Activated CD8-positive, alpha-beta T cell treated with anti-CD3 and anti-CD28 coated beads for 36 hours (primary cell): ENCODE results near the gene L3MBTL4. TPM values are rescaled to one million over a fixed set of nuclear protein-coding genes. Genes with fewer than 3 reads are reported as not detected.

ENCODE experiments used
- ATAC-seq: fragments of 200-7000 bp; cut with Tn5 transposase; one replicate; pipeline ENCODE4 v1.10.0; 2021; ENCODE audit warnings: mild to moderate bottlenecking, moderate library complexity
- CTCF ChIA-PET: fragments of 350-600 bp; sonication (Branson Sonifier 250); formaldehyde crosslinking; loops from one replicate; lab custom pipeline; 2021; ENCODE audit warnings: antibody characterized with exemption; lab: Charles Lee
- POLR2A ChIA-PET: fragments of 350-600 bp; sonication (Branson Sonifier 250); formaldehyde crosslinking; loops from one replicate; lab custom pipeline; 2021; ENCODE audit warnings: antibody characterized with exemption; lab: Charles Lee
- DNase-seq: peaks from one replicate; pipeline ENCODE4 v3.0.0-alpha.2; 2020
- H3K27ac Mint-ChIP-seq: one replicate; pipeline ENCODE4 v1.8.0; 2021; ENCODE audit warnings: mild to moderate bottlenecking, mixed read lengths
- H3K27me3 Mint-ChIP-seq: one replicate; pipeline ENCODE4 v1.8.0; 2021; ENCODE audit warnings: mixed read lengths
- H3K36me3 Mint-ChIP-seq: one replicate; pipeline ENCODE4 v1.8.0; 2021; ENCODE audit warnings: low read depth, mixed read lengths
- H3K4me1 Mint-ChIP-seq: one replicate; pipeline ENCODE4 v1.8.0; 2021; ENCODE audit warnings: low read depth, mixed read lengths
- H3K4me3 Mint-ChIP-seq: one replicate; pipeline ENCODE4 v1.8.0; 2021; ENCODE audit warnings: mild to moderate bottlenecking, moderate library complexity, mixed read lengths
- H3K9me3 Mint-ChIP-seq: one replicate; pipeline ENCODE4 v1.8.0; 2021; ENCODE audit warnings: mixed read lengths
- intact Hi-C: fragments of 100-400 bp; cut with micrococcal nuclease; formaldehyde crosslinking; loops from one replicate; pipeline ENCODE4 v1.10.0; 2022
- microRNA-seq: library from miRNA; unstranded; fragments of <30 nt; microRNA quantifications from one replicate; pipeline ENCODE4 v1.2.0, GENCODE V29; 2022; ENCODE audit warnings: borderline microRNAs expressed, borderline replicate concordance
- total RNA-seq, 2 experiments: library from RNA; stranded (reverse); gene quantifications; one replicate each; pipeline ENCODE4 v1.2.3, GENCODE V29; 2021
- TF ChIP-seq, protein P1 (sequence below): fragments of 200-600 bp; IDR thresholded peaks from one replicate; pipeline ENCODE4 v1.8.0; 2022; ENCODE audit warnings: antibody characterized with exemption, mild to moderate bottlenecking

L3MBTL4 gene
- total RNA-seq, 2 experiments from 2014 or later: not detected

DNA sequence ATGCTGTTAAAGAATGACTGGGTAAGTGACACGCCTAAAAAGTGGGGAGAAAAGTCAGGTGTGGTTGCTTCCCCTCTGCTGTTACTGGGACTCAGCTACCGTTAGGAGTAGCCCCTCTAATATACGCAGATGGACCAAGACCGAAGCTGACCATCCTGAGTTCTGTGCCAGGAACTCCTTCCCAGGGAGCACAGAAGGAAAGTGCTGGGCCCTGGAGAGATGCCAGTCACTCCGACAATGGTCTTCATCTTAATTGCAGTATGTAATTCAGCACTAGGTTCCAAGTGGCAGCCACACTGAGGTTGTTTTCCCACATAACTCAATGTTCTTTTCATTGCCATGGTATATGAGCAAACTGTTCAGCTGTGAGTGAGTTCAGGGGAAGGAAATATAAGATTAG is 499.8 kb downstream of the L3MBTL4 start:
- intact Hi-C loops: no loop called here
- ATAC-seq (no peak), DNase-seq (no peak)
- no peaks in the 10 kb centered on the region for H3K9me3 Mint-ChIP-seq
- ChIA-PET POLR2A (no interaction called here), CTCF (no interaction called here)
- TF ChIP-seq, protein P1, sequence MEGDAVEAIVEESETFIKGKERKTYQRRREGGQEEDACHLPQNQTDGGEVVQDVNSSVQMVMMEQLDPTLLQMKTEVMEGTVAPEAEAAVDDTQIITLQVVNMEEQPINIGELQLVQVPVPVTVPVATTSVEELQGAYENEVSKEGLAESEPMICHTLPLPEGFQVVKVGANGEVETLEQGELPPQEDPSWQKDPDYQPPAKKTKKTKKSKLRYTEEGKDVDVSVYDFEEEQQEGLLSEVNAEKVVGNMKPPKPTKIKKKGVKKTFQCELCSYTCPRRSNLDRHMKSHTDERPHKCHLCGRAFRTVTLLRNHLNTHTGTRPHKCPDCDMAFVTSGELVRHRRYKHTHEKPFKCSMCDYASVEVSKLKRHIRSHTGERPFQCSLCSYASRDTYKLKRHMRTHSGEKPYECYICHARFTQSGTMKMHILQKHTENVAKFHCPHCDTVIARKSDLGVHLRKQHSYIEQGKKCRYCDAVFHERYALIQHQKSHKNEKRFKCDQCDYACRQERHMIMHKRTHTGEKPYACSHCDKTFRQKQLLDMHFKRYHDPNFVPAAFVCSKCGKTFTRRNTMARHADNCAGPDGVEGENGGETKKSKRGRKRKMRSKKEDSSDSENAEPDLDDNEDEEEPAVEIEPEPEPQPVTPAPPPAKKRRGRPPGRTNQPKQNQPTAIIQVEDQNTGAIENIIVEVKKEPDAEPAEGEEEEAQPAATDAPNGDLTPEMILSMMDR: no peak
- H3K4me3 Mint-ChIP-seq: no peak overlapping the region
- H3K4me1 Mint-ChIP-seq: no peaks in the 10 kb centered on the region
- H3K27me3 Mint-ChIP-seq: peaks cover 6% of the 10 kb centered on the region
- no peak overlapping the region for H3K27ac Mint-ChIP-seq
- no peaks in the 10 kb centered on the region for H3K36me3 Mint-ChIP-seq

DNA sequence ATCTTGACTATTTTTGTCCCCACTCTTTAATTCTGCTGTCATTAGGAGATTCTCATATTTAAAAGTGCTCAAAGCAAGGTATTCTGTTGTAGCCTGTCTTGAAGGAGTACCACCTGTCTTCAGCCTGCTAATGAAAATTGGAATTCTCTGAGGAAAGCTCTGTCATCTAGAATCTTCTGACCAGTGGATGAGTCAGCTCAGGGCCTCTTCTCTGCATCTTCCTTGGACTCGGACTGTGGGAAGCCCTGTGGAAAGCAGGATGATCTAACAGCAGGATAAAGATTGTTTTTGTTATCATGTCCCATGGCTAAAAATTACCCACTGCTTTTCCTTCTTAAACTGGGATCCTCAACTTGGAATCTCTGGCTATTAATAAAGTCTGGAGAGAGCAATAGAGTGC is 500.7 kb downstream of the L3MBTL4 start:
- Mint-ChIP-seq H3K4me1 (peaks cover 2% of the 10 kb centered on the region), H3K4me3 (no peak overlapping the region), H3K27me3 (peaks cover 6% of the 10 kb centered on the region), H3K9me3 (no peaks in the 10 kb centered on the region), H3K27ac (no peak overlapping the region), H3K36me3 (no peaks in the 10 kb centered on the region)
- ChIA-PET POLR2A (no interaction called here), CTCF (interaction anchor here (1.4 kb wide), 1 partner anchor 23 kb away, joined by 3 read pairs; no protein-coding TSS in a partner anchor)
- intact Hi-C loops: no loop called here
- TF ChIP-seq, protein P1: no peak
- ATAC-seq (no peak), DNase-seq (no peak)

DNA sequence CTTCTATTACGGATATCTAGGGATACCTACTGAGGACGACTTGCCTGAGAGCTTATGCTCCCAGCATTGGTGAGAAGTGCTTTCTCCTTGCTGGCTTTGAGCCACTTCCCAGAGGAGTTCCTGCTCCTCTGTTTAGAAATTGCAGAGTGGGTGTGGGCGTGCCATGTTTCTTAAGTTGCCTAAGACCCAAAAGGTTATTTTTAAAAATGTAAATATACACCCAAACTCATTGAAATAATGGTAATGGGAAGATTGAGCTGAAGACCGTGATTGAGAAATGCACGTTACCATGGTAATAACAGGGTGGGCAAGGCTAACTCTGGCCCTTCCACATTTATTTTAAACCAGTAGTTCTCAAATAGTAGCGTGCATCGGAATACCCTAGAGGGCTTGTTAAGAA is 502.1 kb downstream of the L3MBTL4 start:
- CTCF ChIA-PET: interaction anchor here (1.8 kb wide), 1 partner anchor 22 kb away, joined by 6 read pairs; no protein-coding TSS in a partner anchor
- H3K9me3 Mint-ChIP-seq: no peaks in the 10 kb centered on the region
- H3K4me3 Mint-ChIP-seq: no peak overlapping the region
- no peak overlapping the region for H3K27ac Mint-ChIP-seq
- H3K27me3 Mint-ChIP-seq: peaks cover 6% of the 10 kb centered on the region
- TF ChIP-seq, protein P1: no peak
- DNase-seq (no peak), ATAC-seq (no peak)
- intact Hi-C loops: no loop called here
- no peaks in the 10 kb centered on the region for H3K36me3 Mint-ChIP-seq
- POLR2A ChIA-PET: no interaction called here
- H3K4me1 Mint-ChIP-seq: peaks cover 3% of the 10 kb centered on the region

DNA sequence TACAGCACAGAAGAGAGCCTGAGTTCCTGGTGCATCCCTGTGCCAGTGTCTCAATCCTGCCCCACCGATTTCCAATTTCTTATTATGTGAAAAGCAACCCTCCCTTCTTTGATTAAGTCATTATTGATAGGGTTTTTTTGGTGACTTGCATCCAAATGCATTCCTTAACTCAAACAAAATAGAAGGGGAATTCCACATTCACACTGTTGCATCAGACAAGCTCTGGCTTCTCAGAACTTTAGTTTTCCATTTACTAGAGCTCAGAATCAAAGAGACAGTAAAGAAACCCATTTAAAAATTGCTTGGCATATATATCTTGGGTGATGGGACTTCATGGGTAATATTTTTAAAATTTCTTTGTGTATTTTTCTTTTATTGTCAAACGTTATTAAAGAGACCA is 505.6 kb downstream of the L3MBTL4 start:
- peaks cover 3% of the 10 kb centered on the region for H3K4me1 Mint-ChIP-seq
- H3K27me3 Mint-ChIP-seq: peaks cover 14% of the 10 kb centered on the region
- H3K9me3 Mint-ChIP-seq: no peaks in the 10 kb centered on the region
- intact Hi-C loops: no loop called here
- POLR2A ChIA-PET: no interaction called here
- DNase-seq: no peak
- TF ChIP-seq, protein P1: no peak
- no peaks in the 10 kb centered on the region for H3K36me3 Mint-ChIP-seq
- no peak overlapping the region for H3K4me3 Mint-ChIP-seq
- no peak overlapping the region for H3K27ac Mint-ChIP-seq
- ATAC-seq: no peak
- CTCF ChIA-PET: interaction anchor here (1.9 kb wide), 1 partner anchor 18 kb away, joined by 10 read pairs; no protein-coding TSS in a partner anchor

Small RNAs within 50 kb of the gene (microRNA-seq; reads per million reads assigned to microRNA genes)
- not detected for gene MIR4317
